Measurements from ENCODE around the gene NTHL1.
A peak's percentile ranks its signal among the peaks of the same experiment; 100 is the strongest.

GRCh38 chr16:2056077-2056476 is 8.4 kb upstream of the NTHL1 start:
- TF ChIP-seq, protein P1, sequence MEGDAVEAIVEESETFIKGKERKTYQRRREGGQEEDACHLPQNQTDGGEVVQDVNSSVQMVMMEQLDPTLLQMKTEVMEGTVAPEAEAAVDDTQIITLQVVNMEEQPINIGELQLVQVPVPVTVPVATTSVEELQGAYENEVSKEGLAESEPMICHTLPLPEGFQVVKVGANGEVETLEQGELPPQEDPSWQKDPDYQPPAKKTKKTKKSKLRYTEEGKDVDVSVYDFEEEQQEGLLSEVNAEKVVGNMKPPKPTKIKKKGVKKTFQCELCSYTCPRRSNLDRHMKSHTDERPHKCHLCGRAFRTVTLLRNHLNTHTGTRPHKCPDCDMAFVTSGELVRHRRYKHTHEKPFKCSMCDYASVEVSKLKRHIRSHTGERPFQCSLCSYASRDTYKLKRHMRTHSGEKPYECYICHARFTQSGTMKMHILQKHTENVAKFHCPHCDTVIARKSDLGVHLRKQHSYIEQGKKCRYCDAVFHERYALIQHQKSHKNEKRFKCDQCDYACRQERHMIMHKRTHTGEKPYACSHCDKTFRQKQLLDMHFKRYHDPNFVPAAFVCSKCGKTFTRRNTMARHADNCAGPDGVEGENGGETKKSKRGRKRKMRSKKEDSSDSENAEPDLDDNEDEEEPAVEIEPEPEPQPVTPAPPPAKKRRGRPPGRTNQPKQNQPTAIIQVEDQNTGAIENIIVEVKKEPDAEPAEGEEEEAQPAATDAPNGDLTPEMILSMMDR (IDR thresholded peaks at IDR 0.05 in 2 of 3, conservative IDR thresholded peaks at IDR 0.05 in 1 of 3; ENCODE audit: insufficient read depth in 2 of 3, low read depth in 1 of 3, low read length in 3 of 3): peak in 1 of 3 experiments; percentile 30; a peak in 2 of 6 replicates
- no peak for TF ChIP-seq TFAM (CRISPR knock-in tag; conservative IDR thresholded peaks at IDR 0.05)
- no peak for TF ChIP-seq POLR2A (conservative IDR thresholded peaks at IDR 0.05)
- no peak for TF ChIP-seq SAFB2 (IDR thresholded peaks at IDR 0.05; ENCODE audit: borderline replicate concordance, low read depth, low read length, severe bottlenecking)
- TF ChIP-seq NFYB (IDR thresholded peaks at IDR 0.05; ENCODE audit: extremely low read depth, insufficient read length): no peak
- no peak for TF ChIP-seq POLR2AphosphoS5 (IDR thresholded peaks at IDR 0.05; ENCODE audit: control insufficient read depth, insufficient read depth, low read depth, low read length)
- TF ChIP-seq, protein P2, sequence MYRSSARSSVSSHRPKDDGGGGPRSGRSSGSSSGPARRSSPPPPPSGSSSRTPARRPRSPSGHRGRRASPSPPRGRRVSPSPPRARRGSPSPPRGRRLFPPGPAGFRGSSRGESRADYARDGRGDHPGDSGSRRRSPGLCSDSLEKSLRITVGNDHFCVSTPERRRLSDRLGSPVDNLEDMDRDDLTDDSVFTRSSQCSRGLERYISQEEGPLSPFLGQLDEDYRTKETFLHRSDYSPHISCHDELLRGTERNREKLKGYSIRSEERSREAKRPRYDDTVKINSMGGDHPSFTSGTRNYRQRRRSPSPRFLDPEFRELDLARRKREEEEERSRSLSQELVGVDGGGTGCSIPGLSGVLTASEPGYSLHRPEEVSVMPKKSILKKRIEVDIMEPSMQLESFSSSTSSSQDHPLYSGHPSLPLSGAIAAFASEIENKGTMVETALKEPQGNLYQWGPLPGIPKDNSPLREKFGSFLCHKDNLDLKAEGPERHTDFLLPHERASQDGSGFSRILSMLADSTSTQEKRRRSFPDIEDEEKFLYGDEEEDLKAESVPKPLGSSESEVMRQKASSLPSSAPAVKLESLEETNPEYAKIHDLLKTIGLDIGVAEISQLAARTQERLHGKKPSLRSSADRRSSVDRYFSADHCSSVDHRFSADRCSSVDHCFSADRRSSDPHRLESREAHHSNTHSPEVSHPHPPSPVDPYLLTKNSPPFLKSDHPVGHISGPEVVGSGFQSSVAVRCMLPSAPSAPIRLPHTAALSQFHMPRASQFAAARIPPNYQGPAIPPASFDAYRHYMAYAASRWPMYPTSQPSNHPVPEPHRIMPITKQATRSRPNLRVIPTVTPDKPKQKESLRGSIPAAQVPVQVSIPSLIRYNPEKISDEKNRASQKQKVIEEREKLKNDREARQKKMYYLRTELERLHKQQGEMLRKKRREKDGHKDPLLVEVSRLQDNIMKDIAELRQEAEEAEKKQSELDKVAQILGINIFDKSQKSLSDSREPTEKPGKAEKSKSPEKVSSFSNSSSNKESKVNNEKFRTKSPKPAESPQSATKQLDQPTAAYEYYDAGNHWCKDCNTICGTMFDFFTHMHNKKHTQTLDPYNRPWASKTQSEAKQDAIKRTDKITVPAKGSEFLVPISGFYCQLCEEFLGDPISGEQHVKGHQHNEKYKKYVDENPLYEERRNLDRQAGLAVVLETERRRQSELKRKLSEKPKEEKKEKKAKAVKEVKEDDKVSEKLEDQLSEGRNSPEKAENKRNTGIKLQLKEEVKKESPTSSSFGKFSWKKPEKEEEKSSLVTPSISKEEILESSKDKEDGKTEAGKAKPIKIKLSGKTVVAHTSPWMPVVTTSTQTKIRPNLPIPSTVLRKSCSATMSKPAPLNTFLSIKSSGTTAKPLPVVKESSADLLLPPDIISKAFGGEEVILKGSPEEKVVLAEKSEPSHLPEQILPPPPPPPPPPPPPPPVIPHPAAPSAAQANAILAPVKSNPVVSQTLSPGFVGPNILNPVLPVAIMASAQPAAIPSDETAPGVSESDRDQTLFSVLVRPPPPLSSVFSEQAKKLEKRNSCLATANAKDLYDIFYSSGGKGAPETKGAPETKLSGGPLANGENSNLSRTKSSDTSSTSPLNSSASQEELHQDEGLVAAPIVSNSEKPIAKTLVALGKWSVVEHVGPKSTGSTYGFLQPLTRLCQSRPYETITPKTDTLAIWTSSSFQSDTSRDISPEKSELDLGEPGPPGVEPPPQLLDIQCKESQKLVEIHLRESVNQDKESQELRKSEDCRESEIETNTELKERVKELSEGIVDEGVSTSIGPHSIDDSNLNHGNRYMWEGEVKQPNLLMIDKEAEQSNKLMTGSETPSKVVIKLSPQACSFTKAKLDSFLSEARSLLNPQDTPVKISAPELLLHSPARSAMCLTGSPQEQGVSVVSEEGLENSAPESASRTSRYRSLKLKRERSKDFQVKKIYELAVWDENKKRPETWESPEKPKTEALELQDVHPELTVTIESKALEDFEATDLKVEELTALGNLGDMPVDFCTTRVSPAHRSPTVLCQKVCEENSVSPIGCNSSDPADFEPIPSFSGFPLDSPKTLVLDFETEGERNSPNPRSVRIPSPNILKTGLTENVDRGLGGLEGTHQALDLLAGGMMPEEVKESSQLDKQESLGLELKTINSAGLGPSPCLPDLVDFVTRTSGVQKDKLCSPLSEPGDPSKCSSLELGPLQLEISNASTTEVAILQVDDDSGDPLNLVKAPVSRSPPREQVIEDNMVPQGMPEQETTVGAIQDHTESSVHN (IDR thresholded peaks at IDR 0.05; ENCODE audit: borderline replicate concordance in 1 of 2, low read depth in 1 of 2): no peak
- no peak for TF ChIP-seq MLLT1 (IDR thresholded peaks at IDR 0.05)
- TF ChIP-seq PRPF4 (IDR thresholded peaks at IDR 0.05; ENCODE audit: insufficient read depth, low read depth, low read length, poor library complexity, severe bottlenecking): no peak
- no peak for TF ChIP-seq TBP (optimal IDR thresholded peaks at IDR 0.05; ENCODE audit: low read depth, low read length)
- TF ChIP-seq SNIP1 (IDR thresholded peaks at IDR 0.05; ENCODE audit: low read depth): no peak
- TF ChIP-seq FOS (IDR thresholded peaks at IDR 0.05; ENCODE audit: extremely low read depth, insufficient read length): no peak
- no peak for TF ChIP-seq ZNF347 (CRISPR knock-in tag; IDR thresholded peaks at IDR 0.05; ENCODE audit: low read depth)

Data from K562 (cell line).